GM19438 (cell line): ENCODE data around the gene LILRA2.
"Not testable (repeated sequence)": the region's sequence is repeated elsewhere in the genome, so short reads cannot be mapped to it uniquely, and the experiment has no call there.

Experiments used
- ATAC-seq: cut with Tn5 transposase; IDR thresholded peaks from one replicate; pipeline ENCODE4 v1.9.1; 2021; ENCODE audit warnings: low read depth; ENCODE audit not compliant: unreplicated experiment

LILRA2 gene

DNA sequence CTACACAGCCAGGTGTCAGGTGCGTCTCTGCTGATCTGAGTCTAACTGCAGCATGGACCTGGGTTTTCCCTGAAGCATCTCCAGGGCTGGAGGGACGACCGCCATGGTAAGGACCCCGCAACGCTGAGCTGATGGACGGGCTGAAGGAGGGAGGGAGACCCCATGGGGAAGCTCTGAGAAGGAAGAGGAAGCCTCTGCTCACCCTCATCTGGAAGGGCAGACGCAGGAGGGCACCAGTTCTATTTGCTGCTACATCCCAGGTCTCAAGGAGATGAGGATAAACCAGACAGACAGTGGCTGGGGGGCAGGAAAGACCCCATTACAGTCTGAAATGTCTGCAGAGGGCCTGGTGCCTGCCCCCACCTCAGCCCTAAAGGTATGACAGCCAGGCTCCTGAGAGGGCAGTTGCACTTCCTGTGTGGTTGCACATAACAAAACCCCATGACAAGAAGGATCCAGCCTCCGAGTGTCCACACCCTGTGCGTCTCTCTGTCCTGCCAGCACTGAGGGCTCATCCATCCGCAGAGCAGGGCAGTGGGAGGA, at the start of gene LILRA2:
Gene LILRA2 (plus strand): TSS at position 461 of the 543 bp plus-strand sequence. CDS start 89 bp downstream, outside the sequence.
- no peak for ATAC-seq

DNA sequence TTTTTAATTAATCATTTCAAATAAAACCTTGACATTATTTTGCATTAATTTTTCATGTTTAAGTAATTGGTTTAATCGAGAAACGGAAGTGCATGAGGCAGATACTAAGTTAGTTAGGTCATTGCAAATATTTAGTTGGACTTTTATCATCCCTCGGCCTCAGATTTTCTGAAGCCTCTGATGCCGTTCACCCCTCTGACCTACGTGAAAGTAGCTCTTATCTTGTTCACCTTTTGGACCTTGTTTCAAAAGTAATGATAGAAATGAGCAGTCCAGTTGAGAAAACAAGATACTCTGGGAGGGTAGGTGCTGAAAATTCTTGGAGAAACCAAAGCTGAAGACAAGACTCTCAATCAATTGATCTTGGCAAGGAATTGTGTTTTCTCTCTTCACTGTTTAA, 48.0 kb upstream of the LILRA2 start:
- ATAC-seq: no peak

GRCh38 chr19:54526972-54527371, 46.6 kb upstream of the LILRA2 start:
- no peak for ATAC-seq

GRCh38 chr19:54530866-54531265, 42.7 kb upstream of the LILRA2 start:
- ATAC-seq: no peak

DNA sequence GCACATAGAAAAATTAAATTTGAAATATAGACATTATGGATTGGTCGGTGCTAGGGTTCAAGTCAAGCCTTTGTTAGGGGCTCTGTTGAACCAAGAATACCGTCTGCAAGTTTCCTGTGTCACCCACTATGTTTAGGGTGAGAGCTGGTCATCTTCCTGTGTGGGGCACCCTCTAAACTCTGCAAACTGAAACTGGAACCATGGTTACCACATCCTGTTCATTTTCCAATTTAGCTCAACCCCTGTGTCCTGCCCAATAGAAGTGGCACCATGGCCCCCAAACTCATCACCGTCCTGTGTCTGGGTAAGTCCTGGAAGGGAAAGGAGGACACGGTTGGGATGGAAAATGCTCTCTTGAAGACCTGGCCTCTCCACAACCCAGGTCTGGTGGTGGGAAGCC, 41.1 kb upstream of the LILRA2 start:
- peak; percentile 86 for ATAC-seq

GRCh38 chr19:54533476-54533875, 40.1 kb upstream of the LILRA2 start:
- no peak for ATAC-seq

DNA sequence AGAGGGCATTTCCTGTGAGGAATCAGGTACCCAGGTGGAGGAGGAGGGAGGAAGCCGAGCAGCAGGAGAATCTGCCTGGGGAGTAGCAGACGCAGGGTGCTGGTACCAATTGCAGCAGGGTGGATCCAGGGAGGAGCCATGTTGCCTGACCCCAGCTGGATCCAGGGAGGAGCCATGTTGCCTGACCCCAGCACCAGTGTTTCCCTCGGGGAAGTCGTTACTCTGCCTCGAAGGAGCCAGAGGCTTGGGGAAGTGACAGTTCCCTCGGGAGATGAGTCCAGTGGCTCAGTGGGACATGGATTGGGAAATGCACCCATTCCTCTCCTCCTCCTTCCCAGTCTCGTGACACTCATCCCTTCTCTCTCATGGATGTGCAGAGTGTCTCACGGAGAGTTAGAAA, 39.4 kb upstream of the LILRA2 start:
- no peak for ATAC-seq

- ATAC-seq: no peak
These were observed 38.0 kb upstream of the LILRA2 start for GRCh38 chr19:54535601-54536000.

GRCh38 chr19:54536956-54537355, 36.6 kb upstream of the LILRA2 start:
- ATAC-seq: no peak

DNA sequence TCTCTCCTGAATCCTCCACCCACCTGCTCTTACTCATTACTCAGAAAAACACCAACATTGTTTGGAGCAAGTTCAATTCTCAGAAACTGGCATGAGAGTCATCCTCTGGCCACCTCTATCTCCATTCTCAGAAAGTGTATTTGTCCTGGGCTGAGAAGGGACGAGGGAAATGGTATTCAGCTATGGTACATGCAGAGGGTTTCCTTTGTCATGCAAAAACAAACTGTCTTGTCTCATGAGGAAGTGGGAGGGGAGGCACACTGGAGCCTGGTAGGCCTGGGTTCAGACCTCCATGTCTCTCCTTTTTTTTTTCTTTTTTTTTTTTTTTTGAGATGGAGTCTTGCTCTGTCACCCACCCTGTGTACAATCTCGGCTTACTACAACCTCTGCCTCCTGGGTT, 31.9 kb upstream of the LILRA2 start:
- no peak for ATAC-seq

GRCh38 chr19:54548806-54549205, 24.8 kb upstream of the LILRA2 start:
- ATAC-seq: no peak

GRCh38 chr19:54549224-54549623, 24.4 kb upstream of the LILRA2 start:
- ATAC-seq: no peak

DNA sequence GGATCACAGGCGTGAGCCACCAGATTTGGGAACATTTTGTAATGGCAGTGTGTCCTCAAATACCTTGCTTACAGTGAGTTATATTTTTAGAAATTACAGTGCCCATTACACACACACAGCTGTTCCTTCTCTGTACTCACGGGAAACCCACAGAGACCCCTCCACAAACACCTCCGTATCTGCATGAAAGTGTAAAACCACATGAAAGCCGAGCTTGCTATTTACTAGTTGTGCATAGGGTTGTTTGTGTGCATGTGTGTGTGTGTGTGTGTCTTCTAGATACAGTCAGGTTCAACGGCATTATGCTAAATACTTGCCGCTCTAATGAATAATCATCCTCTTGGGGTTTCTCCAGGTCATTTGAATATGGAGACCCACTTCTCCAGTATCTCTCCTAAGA, 22.3 kb upstream of the LILRA2 start:
- no peak for ATAC-seq

DNA sequence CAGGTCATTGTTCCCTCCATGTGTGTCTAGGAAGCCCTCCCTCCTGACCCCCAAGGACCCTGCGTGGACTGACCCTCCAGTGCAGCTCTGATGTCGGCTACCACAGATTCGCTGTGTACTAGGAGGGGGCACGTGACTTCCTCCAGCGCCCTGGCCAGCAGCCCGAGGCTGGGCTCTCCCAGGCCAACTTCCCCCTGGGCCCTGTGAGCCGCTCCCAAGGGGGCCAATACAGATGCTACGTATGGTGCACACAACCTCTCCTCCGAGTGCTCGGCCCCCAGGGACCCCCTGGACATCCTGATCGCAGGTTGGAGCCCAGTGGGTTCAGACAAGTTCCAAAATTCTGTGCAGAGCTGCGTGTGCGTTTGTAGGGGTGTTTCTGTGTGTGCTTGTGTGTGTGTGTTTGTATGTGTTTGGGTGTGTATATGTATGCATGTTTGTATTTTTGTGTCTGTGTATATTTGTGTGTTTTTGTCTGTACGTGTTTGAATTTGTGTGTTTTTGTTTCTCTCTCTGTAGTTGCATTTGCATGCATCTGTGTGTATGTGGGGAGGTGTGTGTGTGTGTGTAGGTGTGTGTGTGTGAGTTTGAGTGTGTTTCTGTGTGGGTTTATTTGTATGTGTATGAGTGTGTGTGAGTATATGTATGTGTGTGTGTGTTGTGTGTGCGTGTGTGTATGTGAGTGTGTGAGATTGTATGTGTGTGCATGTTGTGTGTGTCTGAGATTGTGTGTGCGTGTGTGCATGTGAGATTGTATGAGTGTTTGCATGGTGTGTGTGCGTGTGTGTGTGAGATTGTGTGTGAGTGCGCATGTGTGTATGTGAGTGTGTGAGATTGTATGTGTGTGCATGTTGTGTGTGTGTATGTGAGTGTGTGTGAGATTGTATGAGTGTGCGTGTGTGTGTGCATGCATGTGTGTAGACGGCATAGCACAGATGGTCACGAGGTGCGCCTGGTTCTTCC, 21.4 kb upstream of the LILRA2 start:
- ATAC-seq: no peak

GRCh38 chr19:54552913-54553310, 20.7 kb upstream of the LILRA2 start:
- ATAC-seq: no peak

- ATAC-seq: no peak
These were observed 19.6 kb upstream of the LILRA2 start for GRCh38 chr19:54554006-54554405.

- no peak for ATAC-seq
These were observed 18.7 kb upstream of the LILRA2 start for GRCh38 chr19:54554896-54555295.

DNA sequence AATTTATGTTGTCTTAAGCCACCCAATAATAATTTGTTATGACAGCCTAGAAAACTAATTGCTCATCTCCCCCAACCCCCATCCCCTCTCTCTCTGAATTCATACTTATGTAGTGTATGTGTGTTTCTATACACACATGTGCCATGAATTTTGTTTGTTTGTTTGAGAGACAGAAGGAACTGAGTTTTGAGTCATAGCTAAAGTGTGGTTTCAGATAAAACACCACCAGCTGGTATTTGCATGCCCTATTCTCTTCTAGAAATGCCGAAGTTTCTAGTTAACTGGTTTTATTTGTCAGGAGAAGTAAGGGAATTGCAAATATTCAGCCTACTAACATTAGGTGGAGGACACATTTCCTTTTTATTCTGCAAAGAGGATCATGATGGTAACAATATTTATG, 17.4 kb upstream of the LILRA2 start:
- ATAC-seq: no peak

DNA sequence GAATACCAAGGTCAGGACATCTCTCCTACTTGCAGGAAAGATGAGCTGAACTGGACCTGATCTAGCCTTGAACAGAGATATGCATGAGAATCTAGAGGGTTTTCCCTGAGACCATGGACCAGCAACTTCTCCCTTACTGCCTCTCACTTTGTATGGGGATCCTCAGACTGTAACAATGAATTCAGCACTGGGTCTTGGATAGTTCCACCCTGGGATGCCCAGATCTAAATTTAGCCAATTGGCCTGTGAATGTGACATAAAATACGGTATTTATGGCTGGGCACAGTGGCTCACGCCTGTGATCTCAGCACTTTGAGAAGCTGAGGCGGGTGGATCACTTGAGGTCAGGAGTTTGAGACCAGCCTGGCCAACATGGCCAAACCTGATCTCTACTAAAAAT, 15.3 kb upstream of the LILRA2 start:
- ATAC-seq: no peak

DNA sequence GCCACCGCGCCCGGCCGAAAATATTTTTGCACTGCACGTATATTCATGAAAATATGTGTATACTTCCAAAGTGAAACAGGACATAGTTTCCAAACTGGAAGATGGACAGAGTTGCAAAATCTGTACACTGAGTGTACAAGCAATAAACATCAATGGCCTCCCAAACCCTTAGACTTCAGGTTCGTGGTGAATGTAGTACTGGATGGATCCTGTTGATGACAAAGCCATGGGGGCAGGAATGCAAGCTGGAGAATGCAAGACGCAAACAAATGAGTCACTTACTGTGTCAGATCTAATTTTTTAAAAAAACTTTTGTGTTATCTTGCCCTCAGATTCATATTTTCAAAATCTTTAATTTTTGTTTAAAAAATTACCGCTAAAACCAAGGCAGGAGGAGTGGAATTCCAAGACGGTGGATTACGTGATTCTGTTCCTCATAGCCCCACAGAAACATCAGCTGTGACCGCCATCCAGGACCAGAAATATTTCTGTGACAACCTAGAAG, 12.7 kb upstream of the LILRA2 start:
- no peak for ATAC-seq

DNA sequence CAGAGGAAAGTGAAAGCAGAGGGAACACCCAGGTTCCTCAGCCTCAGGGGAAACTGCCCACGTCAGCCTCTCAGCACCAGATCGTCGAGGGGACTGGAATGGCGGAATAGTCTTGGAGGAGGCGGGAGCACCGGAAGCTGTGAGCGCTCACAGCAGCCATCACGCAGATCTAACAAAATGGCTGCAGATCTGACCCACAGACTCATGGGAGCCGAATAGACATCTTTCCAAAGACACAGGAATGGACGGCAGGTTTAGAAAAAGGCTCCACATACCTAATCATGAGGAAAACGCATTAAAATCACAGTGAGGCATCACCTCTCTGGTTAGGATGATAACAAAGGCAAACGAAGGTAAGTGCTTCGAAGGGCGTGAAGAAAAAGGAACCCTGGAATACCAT, 11.8 kb upstream of the LILRA2 start:
- ATAC-seq: no peak

GRCh38 chr19:54563206-54563605, 10.4 kb upstream of the LILRA2 start:
- not testable (repeated sequence) for ATAC-seq
